A549 treated with Mapracorat at 1 μM for 4 hours (cell line): Measurements from ENCODE around the gene TUBB1. TPM values are rescaled to one million over a fixed set of nuclear protein-coding genes. Genes with fewer than 3 reads are reported as not detected.

Experiments used
- total RNA-seq: library from RNA; stranded (reverse); fragments of 200-300 nt; extraction: Qiagen RNA extraction; gene quantifications from 5 replicates; pipeline ENCODE4 v1.2.3, GENCODE V29; 2022

Gene TUBB1
- not detected in 5 replicates for total RNA-seq

GRCh38 chr20:59019217-59019616 is at the start of gene TUBB1:
TUBB1 (plus strand) TSS chr20:59019429; CDS start chr20:59019523, 94 bp downstream.

GRCh38 chr20:58980711-58981627 is 38.3 kb upstream of the TUBB1 start, which contains the start of gene NELFCD:
NELFCD (plus strand) TSS chr20:58981256; CDS start chr20:58981310, 54 bp downstream.

GRCh38 chr20:59006864-59007664 is 12.2 kb upstream of the TUBB1 start, which contains the start of gene CTSZ:
CTSZ (minus strand) TSS chr20:59007254; CDS start chr20:59007128, 126 bp downstream.

GRCh38 chr20:59032023-59032712 is 12.9 kb downstream of the TUBB1 start, which contains the start of gene ATP5F1E:
ATP5F1E (minus strand) TSS chr20:59032335; CDS start chr20:59032251, 84 bp downstream.

GRCh38 chr20:59042151-59042795 is 23.0 kb downstream of the TUBB1 start, which contains the start of gene PRELID3B:
PRELID3B (minus strand) TSS chr20:59042786; CDS start chr20:59042730, 56 bp downstream.

Other genes with a start within 250 kb of the TUBB1 start
- not detected in 5 replicates for gene GNAS-AS1, start 168.5 kb upstream of the TUBB1 start, total RNA-seq
- 667 to 746 TPM (median 723 TPM) in 5 replicates for gene GNAS, start 166.7 kb upstream of the TUBB1 start, total RNA-seq
- 42.4 to 47.3 TPM (median 45.1 TPM) in 5 replicates for gene NELFCD, start 38.2 kb upstream of the TUBB1 start, total RNA-seq
- gene CTSZ, start 12.2 kb upstream of the TUBB1 start, total RNA-seq, result 162 to 194 TPM (median 187 TPM) in 5 replicates
- 91.9 to 130 TPM (median 98.1 TPM) in 5 replicates for gene ATP5F1E, start 12.9 kb downstream of the TUBB1 start, total RNA-seq
- 52.2 to 67.4 TPM (median 59.0 TPM) in 5 replicates for gene PRELID3B, start 23.4 kb downstream of the TUBB1 start, total RNA-seq
- gene ZNF831, start 144.4 kb downstream of the TUBB1 start, total RNA-seq, result not detected in 5 replicates